HG03439 (cell line): ENCODE data around the gene GCSAM.

Experiments
- ATAC-seq: cut with Tn5 transposase; IDR thresholded peaks from one replicate; pipeline ENCODE4 v1.9.1; 2021; ENCODE audit warnings: mild to moderate bottlenecking, moderate library complexity; ENCODE audit not compliant: unreplicated experiment

GCSAM gene, protein sequence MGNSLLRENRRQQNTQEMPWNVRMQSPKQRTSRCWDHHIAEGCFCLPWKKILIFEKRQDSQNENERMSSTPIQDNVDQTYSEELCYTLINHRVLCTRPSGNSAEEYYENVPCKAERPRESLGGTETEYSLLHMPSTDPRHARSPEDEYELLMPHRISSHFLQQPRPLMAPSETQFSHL

DNA sequence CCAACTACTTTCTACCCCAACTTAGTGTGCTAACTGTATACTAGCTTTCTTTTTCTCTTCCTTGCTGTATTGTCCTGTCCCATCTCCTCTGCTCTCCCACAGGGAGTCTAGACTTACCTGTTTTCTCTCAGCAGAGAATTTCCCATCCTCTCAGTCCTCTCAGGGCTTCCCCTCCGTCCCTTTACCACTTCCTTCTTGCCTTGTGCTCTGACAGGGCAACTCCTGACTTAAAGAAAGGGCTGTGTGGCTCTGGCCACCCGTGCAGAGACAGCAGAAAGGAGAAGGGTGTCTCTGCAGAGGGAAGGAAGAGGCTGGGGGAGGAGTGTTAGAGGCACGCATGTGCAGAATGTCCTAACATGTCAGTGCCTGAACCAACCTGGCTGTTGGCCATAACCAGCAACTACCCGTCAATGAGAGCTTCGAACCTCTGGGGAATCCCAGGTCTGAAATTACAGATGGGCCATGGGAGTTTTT, at the start of gene GCSAM:
Gene GCSAM, minus strand, starts transcription at position 274 of the 474 bp plus-strand sequence. Its CDS starts 128 bp downstream, at position 146.
- ATAC-seq = peak; percentile 66

DNA sequence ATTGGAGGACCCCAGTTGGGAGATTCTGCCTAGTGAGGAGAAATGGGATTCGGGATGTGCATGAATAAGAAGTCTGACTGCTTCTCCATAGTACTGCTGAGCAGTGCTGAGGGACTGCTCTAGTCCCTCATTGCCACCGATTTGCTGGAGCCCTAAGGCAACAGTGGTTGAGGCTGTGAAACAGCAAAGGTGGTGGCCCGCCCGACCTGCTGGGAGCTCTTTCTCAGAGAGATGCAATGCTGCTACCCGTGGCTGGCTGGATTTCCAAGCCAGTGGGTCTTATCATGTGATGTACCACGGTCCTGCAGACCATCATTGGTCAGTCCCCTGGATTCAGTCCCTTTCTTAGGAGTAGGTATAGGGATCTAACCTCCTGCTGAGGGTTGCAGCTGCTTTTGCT, 42.6 kb upstream of the GCSAM start:
- ATAC-seq = no peak

DNA sequence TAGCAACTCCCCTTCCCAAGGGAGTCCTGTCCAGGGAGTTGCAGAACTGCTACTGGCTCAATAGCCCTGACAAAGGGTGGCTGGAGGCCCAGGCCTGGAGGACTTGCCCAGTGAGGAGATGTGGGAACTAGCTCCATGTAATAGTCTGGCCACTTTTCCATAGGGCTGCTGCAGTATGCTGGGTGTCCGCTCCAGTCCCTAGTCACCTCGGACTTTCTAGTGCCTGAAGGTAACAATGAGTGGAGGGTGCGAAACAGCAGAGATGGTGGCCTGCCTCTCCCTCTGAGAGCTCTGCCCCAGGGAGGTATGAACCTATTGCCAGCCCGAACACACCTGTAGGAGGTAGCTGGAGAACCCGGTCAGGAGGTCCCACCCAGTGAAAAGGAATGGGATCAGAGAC, 42.0 kb upstream of the GCSAM start:
- ATAC-seq = no peak

DNA sequence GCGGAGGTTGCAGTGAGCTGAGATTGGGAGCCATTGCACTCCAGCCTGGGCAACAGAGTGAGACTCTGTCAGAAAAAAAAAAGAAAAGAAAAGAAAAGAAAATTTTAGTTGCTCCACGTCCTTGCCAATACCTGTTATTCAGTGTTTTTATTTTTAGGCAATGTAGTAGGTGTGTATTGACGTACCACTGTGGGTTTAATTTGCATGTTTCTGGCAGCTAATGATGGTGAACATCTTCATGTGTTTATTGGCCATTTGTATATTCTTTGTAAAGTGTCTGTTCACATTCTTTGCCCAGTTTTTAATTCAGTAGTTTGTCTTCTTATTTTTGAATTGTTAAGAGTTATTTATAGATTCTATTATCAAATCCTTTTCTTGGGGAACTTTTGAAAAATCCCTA, 38.1 kb upstream of the GCSAM start:
- ATAC-seq = no peak

DNA sequence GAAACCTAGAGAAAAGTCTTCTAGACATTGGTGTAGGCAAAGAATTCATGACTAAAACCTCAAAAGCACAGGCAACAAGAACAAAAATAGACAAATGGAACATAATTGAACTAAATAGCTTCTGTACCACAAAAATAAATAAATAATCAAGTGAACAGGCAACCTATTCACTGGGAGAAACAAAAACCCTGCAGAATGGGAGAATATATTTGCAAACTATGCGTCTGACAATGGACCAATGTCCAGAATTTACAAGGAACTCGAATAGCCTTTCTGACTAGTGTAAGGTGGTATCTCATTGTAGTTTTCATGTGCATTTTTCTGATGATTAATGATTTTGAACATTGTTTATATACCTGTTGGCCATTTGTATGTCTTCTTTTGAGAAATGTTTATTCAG, 37.0 kb upstream of the GCSAM start:
- no peak for ATAC-seq

DNA sequence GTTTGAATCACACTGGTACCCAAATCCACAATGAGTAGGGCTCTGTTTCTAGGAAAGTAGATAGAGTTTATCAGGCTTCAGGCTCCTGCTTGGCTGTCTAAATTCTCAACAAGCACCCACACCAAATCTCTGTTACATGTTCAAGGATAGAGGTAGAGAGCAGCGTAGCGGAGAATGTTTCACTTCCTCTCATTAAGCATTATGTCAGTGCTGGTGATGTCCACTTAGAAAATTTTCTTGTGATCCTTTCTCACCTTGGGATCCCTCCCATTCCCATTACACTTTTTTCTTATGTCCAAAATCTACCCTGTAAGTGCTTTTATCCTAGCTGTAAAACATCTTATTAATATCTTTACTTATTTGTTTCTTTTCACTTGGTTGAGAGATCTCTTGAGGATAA, 34.7 kb upstream of the GCSAM start:
- peak; percentile 61 for ATAC-seq

DNA sequence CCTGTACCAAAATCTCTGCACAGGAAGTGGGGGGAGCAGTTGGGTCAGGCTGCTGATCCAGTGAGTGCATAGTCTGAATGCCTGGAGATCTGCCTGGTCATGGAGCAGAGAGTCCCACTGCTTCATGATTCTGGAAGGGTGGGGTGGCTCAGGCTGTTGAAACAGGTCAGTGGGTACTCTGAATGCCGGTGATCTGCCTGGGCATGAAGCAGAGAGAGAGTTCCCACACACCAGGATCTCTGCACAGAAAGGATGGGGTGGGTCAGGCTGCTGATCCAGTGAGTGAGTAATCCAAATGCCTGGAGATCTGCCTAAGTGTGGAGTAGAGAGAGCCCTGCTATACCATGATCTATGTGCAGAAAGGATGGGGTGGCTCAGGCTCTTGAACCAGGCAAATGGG, 16.1 kb upstream of the GCSAM start:
- no peak for ATAC-seq

DNA sequence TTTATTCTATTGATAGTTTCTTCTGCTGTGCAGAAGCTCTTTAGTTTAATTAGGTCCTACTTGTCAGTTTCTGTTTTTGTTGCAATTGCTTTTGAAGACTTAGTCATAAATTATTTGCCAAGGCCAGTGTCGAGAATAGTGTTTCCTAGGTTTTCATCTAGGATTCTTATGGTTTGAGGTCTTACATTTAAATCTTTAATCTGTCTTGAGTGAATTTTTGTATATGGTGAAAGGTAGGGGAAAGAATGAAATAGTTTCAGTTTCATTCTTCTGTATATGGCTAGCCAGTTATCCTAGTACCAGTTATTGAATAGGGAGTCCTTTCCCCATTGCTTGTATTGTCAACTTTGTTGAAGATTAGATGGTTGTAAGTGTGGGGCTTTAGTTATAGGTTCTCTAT, 10.6 kb upstream of the GCSAM start:
- ATAC-seq = no peak

DNA sequence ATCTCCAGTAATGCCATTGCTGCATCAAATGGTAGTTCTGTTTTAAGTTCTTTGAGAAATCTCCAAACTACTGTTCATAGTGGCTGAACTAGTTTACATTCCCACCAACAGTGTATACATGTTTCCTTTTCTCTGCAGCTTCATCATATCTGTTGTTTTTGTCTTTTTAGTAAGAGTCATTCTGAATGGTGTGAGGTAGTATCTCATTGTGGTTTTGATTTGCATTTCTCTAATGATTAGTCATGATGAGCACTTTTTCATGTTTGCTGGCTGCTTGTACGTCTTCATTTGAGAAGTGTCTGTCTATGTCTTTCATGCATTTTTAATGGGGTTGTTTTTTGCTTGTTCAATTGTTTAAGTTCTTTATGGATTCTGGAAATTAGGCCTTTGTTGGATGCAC, 10.2 kb upstream of the GCSAM start:
- ATAC-seq = no peak

DNA sequence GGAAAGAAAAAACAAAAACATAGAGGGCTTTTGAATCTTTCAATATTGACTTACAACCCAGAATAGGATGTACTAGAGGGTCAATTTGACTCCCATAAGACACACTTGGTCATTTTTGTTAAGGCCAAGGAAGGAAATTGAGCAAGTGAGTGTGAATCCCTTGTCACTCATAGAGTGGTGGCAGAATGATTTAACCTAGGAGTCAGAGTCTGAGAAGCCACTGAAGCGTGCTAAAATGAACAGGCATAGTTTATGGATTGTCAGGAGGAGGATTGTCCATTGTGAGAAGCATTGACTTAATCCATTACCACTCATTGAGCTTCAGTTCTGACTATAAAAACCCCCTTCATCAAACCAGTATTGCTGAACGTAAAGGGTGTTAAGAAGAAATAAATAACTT, 8.2 kb upstream of the GCSAM start:
- no peak for ATAC-seq

DNA sequence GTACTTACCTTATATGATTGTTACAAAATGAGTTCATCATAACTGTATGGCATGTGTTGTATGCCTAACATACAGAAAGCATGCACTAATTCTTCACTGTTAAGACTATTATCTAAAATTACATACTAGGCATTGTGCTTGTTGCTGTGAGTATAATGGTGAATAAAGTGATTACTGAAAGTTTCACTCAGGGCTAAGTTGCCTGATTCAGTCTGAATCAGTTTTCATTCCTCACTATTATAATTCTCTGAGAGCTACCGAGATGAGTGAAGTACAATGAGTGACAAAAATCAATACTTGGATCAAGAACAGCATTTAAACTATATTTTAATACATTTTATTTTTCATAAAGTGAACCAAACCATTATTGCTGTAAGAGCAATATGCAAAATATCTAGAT, 7.5 kb upstream of the GCSAM start:
- no peak for ATAC-seq

DNA sequence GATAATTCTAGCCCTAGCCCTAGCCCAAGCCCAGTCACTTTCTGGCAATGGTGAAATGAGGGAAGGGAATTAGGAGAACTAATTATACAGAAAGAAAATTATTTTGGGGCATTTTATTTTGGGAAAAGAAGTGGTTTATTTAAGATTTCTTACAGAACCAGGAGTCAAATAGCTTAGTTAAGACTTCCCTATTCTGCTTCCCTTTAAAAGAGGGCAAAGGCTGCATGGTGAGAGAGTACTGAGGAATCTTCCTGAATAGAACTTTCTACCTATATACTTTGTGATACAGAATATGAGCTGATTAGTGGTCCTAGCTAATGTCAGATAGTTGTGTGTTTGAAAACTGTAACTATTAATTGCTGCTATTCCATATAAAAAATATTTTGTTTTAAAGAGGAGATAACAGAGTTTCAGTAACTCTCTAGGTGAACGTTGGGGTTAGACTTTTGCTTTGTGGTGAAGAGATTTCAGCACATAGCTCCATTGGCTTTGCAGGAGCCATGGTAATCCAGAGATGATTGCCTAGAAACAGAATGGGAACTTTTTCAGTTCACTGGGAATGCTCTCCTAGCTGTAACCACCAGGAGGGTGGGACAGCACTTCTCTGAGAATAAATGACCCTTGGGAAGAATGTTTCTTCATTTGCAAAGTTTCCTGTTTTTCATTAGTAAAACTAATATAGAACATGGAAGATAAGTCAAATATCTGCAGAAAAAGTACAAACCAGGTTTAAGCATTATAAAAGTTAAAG, 5.3 kb upstream of the GCSAM start:
- ATAC-seq = no peak

DNA sequence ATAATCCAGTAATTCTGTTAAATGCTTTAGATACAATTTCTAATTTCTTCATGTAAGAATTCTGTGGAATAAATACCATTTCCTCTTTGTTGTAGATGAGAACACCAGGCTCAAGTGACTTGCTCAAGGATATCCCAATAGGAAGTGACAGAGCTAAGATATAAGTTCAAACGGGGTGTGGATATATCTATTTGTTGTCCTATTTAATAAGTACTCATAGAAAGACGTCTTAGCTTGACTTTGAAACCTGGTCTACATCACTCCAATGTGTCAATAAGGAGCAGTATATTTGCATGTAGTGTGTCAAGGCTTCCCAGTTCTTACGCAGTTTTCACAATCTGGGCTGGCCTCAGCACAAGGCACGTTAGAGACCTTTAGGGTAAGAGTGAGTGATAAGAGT, 4.7 kb upstream of the GCSAM start:
- no peak for ATAC-seq

DNA sequence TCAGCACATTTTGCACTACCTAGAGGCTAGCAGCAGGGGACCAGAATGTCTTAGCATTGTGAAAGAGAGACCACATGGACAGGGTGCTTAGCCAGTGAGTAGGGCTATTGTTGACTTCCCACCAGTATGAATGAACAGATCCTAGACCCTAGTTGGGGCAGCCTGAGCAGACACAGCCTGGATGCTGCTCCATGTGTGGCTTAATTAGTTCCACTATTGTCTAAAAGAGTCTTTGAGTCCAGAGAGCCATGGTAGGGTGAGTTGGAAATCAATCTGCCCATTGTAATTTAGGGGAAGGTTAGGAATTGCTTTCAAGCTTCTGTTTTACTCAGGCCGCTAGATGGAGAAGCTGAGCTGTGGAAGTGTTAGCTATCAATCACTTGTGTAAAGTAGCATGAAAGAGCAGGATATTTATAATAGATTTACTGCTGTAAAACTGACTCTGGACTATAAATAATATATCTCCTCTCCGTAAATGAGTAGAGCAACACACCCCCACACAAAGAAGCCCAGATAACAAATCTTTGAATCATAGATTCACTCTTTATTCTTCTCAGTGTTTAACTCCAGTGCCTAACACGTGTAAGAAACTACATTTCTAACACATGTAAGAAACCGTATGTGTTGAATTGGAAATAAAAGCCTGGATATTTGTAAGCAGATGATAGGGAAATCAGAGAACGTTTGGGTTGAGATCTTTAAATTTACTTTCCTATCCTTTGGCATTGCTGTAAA, 4.1 kb upstream of the GCSAM start:
- peak; percentile 26 for ATAC-seq

DNA sequence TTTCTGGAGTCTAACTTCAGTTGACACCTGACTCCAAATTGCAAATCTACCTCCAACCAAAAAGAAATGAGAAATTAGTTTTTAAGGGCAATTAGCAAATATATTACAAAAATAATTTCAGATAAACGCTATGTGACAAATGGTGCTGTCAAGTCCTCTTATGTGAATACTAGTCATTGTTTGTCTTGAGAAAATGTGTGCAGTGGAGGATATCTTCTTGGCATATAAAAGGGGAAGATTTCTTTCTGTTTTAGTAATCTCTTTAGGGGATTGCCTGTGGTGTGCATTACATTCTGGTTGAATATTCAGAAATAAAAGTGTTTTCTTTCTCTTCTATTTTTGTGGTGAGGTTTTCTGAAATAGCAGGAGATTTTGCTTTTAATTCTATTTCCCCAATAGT, 3.0 kb upstream of the GCSAM start:
- no peak for ATAC-seq

DNA sequence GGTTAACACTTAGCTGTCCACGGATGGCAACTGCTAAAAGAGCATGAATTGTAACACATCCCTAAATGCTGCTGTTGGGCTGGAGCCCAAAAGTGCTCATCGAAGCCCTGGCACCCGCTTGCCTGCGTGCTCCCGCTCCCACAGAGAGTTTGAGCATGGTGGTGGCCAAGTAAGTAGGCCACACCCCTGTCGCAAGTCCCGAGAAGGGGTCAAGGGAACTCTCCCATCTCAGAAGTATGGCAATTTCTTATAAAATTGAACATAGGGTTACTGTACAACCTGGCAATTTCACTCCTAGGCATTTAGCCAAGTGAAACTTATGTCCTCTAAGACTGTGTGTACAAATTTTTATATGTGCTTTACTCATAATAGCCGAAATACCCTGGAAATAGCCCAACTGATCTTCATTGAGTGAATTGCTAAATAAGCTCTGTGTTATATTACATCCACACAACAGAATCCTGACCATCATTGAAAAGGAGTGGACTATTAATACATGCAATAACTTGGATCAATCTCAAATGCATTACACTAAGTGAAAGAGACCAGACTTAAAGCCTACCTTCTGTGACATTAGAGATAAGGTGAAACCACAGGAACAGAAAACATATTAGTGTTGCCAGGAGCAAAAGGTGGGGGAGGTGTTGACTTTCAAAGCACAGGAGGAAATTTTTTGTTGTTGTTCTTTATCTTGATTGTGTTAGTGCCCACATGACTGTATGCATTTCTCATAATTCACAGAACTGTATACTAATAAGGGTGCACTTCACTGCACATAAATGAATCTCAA, 1.5 kb upstream of the GCSAM start:
- no peak for ATAC-seq

DNA sequence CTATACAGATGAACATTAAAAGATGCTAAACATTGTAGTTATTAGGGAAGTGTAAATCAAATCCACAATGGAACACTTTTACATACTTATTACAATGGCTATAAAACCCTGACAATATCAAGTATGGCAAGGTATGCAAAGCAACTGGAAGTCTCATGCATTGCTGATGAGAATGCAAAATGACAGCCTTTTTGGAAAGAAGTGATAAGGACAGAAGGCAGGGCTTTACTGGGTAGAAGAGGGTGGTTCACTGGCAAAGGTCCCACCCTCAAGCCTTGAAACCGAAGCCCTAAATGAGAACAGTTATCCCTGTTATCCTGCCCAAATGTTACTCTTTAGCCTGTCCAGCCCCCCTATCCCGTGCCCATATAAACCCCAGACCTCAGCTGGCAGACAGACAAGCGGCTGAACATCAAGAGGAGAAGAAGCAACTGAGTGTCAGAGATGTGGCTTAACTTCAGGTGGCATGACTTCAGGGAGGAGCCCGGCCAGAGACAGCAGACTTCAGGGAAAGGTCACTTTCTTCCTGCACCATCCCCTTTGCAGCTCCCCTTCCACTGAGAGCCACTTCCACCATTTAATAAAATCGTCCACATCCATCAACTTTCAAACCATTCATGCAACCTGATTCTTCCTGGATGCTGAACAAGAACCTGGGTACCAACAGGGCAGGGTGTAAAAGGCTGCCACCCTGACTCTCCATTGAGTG, 732 bp upstream of the GCSAM start:
- no peak for ATAC-seq

DNA sequence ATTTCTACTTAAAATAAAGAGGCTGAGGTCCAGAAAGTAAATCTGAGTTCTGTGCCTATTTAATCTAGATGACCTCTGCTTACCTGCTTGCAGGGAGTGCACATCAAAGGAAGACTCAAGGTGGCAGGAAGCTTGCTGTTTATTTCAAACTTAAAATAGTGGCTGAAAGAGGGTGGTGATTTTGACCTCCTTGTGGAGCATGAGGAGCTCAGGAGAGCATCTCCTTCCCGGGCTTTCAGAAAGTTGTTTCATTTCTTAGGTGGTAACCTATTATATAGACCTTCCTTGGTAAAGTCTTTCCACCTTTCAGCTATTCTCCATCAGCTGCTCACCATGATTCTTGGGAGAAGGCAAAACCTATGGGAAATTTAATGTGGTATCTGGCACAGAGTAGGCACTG, 494 bp downstream of the GCSAM start:
- ATAC-seq = no peak

DNA sequence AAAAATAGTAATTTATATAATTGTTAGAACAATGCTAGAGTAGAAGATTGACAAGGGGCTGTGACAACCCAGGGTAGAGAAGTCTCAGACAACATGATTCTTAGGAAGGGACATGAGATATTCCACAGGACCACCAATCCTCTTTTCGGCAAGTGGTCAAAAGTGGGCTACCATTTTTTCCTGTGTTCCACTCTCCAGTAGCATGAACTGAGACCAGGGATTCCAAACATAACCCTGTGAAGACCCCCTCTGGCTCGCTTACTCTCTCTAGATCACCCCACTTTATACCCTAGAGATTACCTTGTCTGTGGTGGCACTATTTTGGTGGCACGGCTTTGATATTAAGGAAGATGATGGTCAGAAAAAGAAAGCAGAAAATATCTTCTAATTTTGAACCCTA, 960 bp downstream of the GCSAM start:
- ATAC-seq = no peak

DNA sequence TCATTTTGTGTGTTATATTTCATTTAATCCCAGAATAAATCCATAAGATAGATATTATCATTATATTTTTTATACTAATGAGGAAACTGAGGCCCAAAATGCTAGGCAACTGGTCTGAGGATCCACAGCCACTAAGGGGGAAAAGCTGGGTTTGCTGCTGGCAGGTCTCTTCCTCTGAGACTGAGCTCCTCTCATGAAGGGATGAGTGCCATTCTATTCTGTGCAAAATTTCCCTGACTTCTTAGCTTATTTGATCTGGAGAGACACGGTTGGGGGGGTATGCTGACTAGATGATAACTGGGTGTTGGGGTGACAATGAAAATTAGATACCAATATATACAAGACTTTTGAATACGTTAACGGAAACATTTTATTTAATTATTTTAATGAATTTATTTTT, 1.9 kb downstream of the GCSAM start:
- no peak for ATAC-seq

DNA sequence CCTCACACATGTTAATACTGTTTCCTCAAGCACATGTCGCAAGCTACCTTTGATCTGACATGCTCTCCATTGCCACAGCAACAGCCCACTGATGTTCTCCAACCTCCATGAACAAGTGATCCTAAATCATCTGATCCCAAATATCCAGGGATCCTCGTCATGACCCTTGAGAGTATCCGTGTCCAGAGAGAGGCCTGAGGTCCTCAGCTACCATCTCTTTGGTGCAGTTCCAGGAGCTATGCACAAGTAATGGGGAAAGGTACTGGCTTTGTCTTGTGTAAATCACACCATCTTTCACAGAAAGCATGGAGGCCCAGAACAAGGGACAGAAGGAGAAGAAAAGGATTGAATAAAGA, 2.4 kb downstream of the GCSAM start:
- ATAC-seq = no peak
